GM20000 (cell line): ENCODE measurements around the gene UBE2C.

ENCODE experiments used
- DNase-seq: peaks from one replicate; pipeline ENCODE4 v3.0.0; 2012; ENCODE audit warnings: low spot score
- CTCF ChIP-seq: IDR thresholded peaks from 2 replicates; pipeline ENCODE4 v1.5.1; 2012; ENCODE audit warnings: mild to moderate bottlenecking, control low read depth; ENCODE audit errors: extremely low read depth, missing control alignments

UBE2C gene

GRCh38 chr20:45835825-45836224, 23.4 kb downstream of the UBE2C start:
- DNase-seq = no peak
- no peak for TF ChIP-seq CTCF

- TF ChIP-seq CTCF = no peak
- no peak for DNase-seq
These were observed 24.4 kb downstream of the UBE2C start for GRCh38 chr20:45836841-45837240.

DNA sequence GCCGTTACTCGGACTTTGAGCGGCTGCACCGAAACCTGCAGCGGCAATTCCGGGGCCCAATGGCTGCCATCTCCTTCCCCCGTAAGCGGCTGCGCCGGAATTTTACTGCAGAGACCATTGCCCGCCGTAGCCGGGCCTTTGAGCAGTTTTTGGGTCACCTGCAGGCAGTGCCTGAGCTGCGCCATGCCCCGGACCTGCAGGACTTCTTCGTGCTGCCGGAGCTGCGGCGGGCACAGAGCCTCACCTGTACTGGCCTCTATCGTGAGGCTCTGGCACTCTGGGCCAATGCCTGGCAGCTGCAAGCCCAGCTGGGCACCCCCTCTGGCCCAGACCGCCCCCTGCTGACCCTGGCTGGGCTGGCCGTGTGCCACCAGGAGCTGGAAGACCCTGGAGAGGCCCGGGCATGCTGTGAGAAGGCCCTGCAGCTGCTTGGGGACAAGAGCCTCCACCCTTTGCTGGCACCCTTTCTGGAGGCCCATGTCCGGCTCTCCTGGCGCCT, 28.3 kb downstream of the UBE2C start:
- no peak for TF ChIP-seq CTCF
- no peak for DNase-seq

GRCh38 chr20:45841407-45842129, 29.1 kb downstream of the UBE2C start:
- no peak for TF ChIP-seq CTCF
- DNase-seq = no peak

DNA sequence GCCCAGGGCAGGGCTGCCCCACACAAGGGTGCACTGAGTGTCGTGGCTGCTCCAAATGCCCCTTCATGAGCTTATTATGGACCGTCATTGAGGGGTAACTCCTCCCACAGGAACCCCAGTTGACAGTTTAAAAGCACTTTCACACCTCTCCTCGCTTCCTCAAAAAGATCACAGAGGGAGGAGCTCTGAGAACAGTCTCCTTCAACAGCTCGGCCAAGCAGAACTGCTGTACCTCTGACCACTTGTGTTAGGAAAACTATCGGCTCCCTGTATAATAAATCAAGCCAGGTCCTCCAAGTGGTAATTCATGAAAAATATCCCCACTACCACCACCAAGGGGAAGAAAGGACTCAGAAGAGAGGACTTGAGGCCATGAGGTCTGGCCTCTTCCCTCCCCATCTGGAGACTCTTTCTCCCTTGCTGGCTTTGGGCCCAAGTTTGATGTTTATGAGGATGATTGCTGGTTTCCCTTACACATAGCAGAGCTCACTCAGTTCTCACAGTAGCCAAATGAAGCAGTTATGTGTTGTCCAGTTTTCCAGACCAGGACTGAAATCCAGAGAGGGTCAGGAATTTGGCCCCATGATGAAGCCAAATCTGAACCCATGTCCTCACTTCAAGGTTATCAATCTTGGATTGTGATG, 29.8 kb downstream of the UBE2C start:
- no peak for TF ChIP-seq CTCF
- DNase-seq = peak; percentile 79

DNA sequence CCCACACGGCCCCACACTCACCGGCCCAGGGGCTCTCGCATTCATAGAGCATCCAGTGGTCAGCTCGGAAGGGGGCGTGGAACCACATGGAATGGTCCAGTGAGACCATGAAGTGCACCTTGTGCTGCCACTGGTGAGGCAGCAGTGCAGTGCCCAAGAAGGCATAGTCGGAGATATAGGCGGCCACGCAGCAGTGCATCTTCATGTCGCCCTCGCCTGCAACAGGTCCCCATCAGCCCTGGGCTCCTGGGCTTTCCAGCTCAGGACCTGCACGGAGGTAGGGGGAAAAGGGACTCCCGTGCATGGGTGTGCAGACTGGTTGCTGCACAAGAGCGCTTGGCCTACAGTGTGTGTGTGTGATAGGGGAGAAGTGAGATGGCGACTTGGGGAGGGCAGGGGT, 31.1 kb downstream of the UBE2C start:
- no peak for DNase-seq
- TF ChIP-seq CTCF = no peak

- no peak for TF ChIP-seq CTCF
- DNase-seq = no peak
These were observed 33.0 kb downstream of the UBE2C start for GRCh38 chr20:45845452-45845851.
